Activated naive CD4-positive, alpha-beta T cell treated with anti-CD3 and anti-CD28 coated beads, Interleukin-2, amount 10 ng/mL, durations not matched to agents 7 days and 5 days (primary cell): Measurements from ENCODE around the gene CDH4.

Source experiments
- CTCF ChIA-PET: fragments of 350-600 bp; sonication (Branson Sonifier 250); formaldehyde crosslinking; loops from one replicate; lab custom pipeline; 2021; ENCODE audit warnings: antibody characterized with exemption; lab: Charles Lee
- DNase-seq: peaks from one replicate; pipeline ENCODE4 v3.0.0-alpha.2; 2020
- H3K27ac Mint-ChIP-seq: one replicate; pipeline ENCODE4 v1.8.0; 2021; ENCODE audit warnings: mild to moderate bottlenecking, moderate library complexity, mixed read lengths
- H3K27me3 Mint-ChIP-seq: one replicate; pipeline ENCODE4 v1.8.0; 2021; ENCODE audit warnings: mild to moderate bottlenecking, mixed read lengths
- H3K36me3 Mint-ChIP-seq: one replicate; pipeline ENCODE4 v1.8.0; 2021; ENCODE audit warnings: mixed read lengths
- H3K4me1 Mint-ChIP-seq: one replicate; pipeline ENCODE4 v1.8.0; 2021; ENCODE audit warnings: mixed read lengths
- H3K4me3 Mint-ChIP-seq: one replicate; pipeline ENCODE4 v1.8.0; 2021; ENCODE audit warnings: mild to moderate bottlenecking, moderate library complexity, mixed read lengths
- H3K9me3 Mint-ChIP-seq: one replicate; pipeline ENCODE4 v1.8.0; 2021; ENCODE audit warnings: mixed read lengths

CDH4 gene

GRCh38 chr20:61615806-61616205, 363.7 kb downstream of the CDH4 start:
- no peaks in the 10 kb centered on the region for H3K36me3 Mint-ChIP-seq
- DNase-seq, result no peak
- CTCF ChIA-PET, result no interaction called here
- H3K27me3 Mint-ChIP-seq, result no peaks in the 10 kb centered on the region
- H3K27ac Mint-ChIP-seq, result no peak overlapping the region
- no peaks in the 10 kb centered on the region for H3K4me1 Mint-ChIP-seq
- no peak overlapping the region for H3K4me3 Mint-ChIP-seq
- peaks cover 13% of the 10 kb centered on the region for H3K9me3 Mint-ChIP-seq

- no peak for DNase-seq
- Mint-ChIP-seq H3K9me3 (peaks cover 11% of the 10 kb centered on the region), H3K27ac (no peak overlapping the region), H3K27me3 (no peaks in the 10 kb centered on the region), H3K36me3 (no peaks in the 10 kb centered on the region), H3K4me3 (no peak overlapping the region), H3K4me1 (no peaks in the 10 kb centered on the region)
- CTCF ChIA-PET, result no interaction called here
These were observed 367.7 kb downstream of the CDH4 start for GRCh38 chr20:61619751-61620150.

DNA sequence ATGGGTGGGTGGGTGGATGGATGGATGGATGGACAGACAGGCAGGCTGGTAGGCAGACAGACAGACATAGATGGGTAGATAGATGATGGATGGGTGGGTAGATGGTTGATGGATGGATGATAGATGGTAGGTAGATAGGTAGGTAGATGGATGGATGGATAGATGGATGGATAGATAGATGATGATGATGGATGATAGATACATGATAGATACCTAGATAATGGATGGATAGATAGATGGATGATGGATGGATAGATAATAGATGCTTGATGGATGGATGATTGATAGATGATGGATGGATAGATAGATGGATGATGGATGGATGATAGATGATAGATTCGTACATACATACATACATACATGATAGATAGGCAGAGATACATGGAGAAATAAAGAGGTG, 368.1 kb downstream of the CDH4 start:
- peaks cover 11% of the 10 kb centered on the region for H3K9me3 Mint-ChIP-seq
- DNase-seq, result no peak
- H3K4me1 Mint-ChIP-seq, result no peaks in the 10 kb centered on the region
- no peaks in the 10 kb centered on the region for H3K36me3 Mint-ChIP-seq
- no peak overlapping the region for H3K27ac Mint-ChIP-seq
- H3K4me3 Mint-ChIP-seq, result no peak overlapping the region
- CTCF ChIA-PET, result no interaction called here
- H3K27me3 Mint-ChIP-seq, result no peaks in the 10 kb centered on the region

GRCh38 chr20:61621035-61621730, 369.1 kb downstream of the CDH4 start:
- Mint-ChIP-seq H3K27me3 (no peaks in the 10 kb centered on the region), H3K9me3 (peaks cover 6% of the 10 kb centered on the region), H3K4me3 (no peak overlapping the region), H3K4me1 (no peaks in the 10 kb centered on the region), H3K36me3 (no peaks in the 10 kb centered on the region), H3K27ac (no peak overlapping the region)
- CTCF ChIA-PET, result no interaction called here
- DNase-seq, result no peak

GRCh38 chr20:61621852-61622251, 369.8 kb downstream of the CDH4 start:
- Mint-ChIP-seq H3K4me3 (no peak overlapping the region), H3K4me1 (no peaks in the 10 kb centered on the region), H3K27me3 (no peaks in the 10 kb centered on the region), H3K9me3 (peaks cover 6% of the 10 kb centered on the region), H3K36me3 (no peaks in the 10 kb centered on the region), H3K27ac (no peak overlapping the region)
- DNase-seq, result no peak
- CTCF ChIA-PET, result no interaction called here

DNA sequence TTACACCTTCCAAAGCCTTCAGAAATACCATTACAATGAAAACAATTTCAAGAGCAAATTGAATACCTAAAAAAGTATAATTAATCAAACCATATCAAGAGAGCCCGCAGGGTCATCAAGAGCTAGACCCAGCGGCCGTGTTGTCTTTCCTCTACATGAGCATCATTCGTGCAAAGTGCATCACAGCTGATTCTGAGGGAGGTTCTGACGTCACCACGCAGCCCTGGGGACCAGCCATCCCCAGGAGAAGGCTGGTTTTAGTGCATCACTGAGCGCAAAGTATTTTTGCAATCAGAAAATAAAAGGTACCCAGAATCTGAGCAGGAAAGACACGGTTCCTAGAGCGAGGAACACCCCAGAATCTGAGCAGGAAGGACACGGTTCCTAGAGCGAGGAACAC, 371.4 kb downstream of the CDH4 start:
- CTCF ChIA-PET, result no interaction called here
- Mint-ChIP-seq H3K4me3 (no peak overlapping the region), H3K36me3 (no peaks in the 10 kb centered on the region), H3K27me3 (no peaks in the 10 kb centered on the region), H3K9me3 (peaks cover 2% of the 10 kb centered on the region), H3K4me1 (no peaks in the 10 kb centered on the region), H3K27ac (no peak overlapping the region)
- DNase-seq, result no peak

- no peak for DNase-seq
- Mint-ChIP-seq H3K4me1 (no peaks in the 10 kb centered on the region), H3K9me3 (no peaks in the 10 kb centered on the region), H3K36me3 (no peaks in the 10 kb centered on the region), H3K27ac (no peak overlapping the region), H3K27me3 (no peaks in the 10 kb centered on the region), H3K4me3 (no peak overlapping the region)
- CTCF ChIA-PET, result no interaction called here
These were observed 373.2 kb downstream of the CDH4 start for GRCh38 chr20:61625246-61625645.

DNA sequence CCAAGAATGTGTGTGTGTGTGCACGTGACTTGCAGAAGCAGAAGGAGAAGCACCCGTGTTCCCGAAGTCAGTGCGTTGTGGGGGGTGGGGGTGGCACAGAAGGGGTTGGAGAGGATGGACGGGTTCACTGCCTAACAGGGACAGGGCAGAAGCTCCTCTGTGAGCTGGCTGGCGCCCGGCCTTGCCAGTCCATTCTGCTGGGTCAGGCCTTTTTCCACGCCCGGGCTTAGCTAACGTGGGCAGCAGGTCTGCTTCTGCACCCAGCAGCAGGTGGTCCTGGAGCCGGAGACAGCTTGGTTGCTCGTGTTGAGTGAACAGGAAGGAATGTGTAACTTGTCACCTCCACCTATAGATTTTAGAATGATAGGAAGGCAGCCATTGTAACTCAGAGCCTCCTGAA, 374.4 kb downstream of the CDH4 start:
- H3K27me3 Mint-ChIP-seq, result no peaks in the 10 kb centered on the region
- DNase-seq, result no peak
- no peak overlapping the region for H3K4me3 Mint-ChIP-seq
- no peak overlapping the region for H3K27ac Mint-ChIP-seq
- no peaks in the 10 kb centered on the region for H3K4me1 Mint-ChIP-seq
- no peaks in the 10 kb centered on the region for H3K36me3 Mint-ChIP-seq
- H3K9me3 Mint-ChIP-seq, result no peaks in the 10 kb centered on the region
- CTCF ChIA-PET, result no interaction called here

DNA sequence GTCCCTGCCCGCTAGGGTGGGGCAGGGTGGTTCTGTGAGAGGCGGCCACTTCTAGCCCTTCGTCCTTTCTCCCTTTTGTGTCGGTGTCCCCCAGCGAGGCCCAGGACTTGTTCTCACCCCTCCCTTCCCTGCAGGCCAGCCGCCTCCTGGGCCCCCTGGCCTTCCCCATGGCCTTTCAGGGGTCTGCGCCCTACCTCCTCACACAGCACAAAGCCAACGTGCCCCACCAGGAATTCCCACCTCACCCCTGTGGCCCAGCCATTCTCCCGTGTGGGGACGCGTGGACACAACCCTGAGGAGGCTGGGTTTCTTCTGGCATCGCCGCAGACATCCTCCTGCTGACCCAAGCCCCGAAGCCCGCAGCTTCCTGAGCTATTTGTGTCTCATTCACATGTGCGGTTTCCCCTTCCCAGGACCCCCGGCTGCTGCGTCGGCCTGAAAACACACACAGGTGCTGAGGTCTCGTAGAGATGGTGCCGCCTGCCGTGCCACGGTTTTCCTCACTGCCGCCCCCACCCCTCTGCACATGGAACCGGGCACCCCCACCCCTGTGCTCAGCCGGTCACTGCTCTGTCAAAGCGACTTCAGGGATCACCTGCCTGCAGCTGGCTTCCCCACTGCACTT, 375.8 kb downstream of the CDH4 start:
- no peak overlapping the region for H3K27ac Mint-ChIP-seq
- no peak for DNase-seq
- no peaks in the 10 kb centered on the region for H3K36me3 Mint-ChIP-seq
- H3K9me3 Mint-ChIP-seq, result no peaks in the 10 kb centered on the region
- CTCF ChIA-PET, result no interaction called here
- no peaks in the 10 kb centered on the region for H3K27me3 Mint-ChIP-seq
- H3K4me3 Mint-ChIP-seq, result no peak overlapping the region
- no peaks in the 10 kb centered on the region for H3K4me1 Mint-ChIP-seq

DNA sequence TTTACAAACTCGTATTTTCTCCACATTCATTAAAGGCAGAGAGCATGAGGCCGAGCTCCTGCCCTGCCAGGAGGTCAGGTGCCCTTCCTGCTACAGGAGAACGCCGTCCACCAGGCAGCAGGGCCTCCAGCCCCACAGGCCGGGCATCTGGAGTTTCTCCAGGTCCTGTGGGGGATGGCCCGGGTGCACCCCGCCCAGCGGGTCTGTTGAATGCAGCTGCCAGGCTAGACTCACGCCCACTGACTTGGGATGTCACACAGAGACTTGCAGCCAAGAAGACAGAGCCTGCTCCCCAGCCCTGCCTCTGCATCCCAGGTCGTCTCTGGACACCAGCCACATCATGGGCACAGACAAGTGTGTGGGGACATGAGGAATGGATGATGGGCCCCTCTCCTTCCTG, 376.4 kb downstream of the CDH4 start:
- Mint-ChIP-seq H3K27me3 (no peaks in the 10 kb centered on the region), H3K4me3 (no peak overlapping the region), H3K27ac (no peak overlapping the region), H3K4me1 (no peaks in the 10 kb centered on the region), H3K9me3 (no peaks in the 10 kb centered on the region), H3K36me3 (no peaks in the 10 kb centered on the region)
- DNase-seq, result no peak
- CTCF ChIA-PET, result no interaction called here

DNA sequence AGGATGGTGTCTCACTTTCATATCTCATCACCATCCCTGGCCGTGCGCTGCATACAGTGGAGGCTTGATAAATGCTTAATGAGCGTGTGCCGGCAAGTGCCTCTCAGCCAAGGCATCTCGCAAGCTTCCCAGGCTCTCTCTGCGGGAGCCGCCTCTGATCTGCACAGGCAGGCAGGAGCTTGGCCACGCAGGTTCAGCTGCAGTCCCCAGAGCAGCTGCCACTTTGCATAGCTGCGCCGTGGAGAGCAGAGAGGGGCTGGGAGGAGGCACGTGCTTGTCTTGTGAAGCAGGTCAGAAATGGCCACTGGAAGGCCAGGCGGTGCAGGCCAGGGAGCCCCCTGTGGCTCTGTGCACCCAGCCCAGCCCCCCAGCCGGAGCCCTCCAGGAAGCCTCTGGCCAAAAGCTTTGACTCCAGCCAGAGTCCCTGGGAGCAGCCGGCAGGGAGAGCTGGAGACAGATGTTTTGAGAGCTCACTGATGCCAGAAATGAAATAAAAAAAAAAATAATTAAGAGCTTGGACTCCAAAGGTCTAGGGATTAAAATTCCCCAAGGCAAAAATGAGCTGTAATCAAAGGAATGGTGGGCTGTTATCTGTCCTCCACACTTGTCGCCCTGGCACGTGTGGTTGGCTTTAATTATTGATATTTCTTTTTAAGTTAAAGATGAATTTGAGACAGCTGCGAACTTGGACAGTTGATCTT, 377.0 kb downstream of the CDH4 start:
- H3K4me3 Mint-ChIP-seq, result no peak overlapping the region
- H3K9me3 Mint-ChIP-seq, result no peaks in the 10 kb centered on the region
- CTCF ChIA-PET, result no interaction called here
- H3K36me3 Mint-ChIP-seq, result no peaks in the 10 kb centered on the region
- no peak for DNase-seq
- no peaks in the 10 kb centered on the region for H3K4me1 Mint-ChIP-seq
- no peaks in the 10 kb centered on the region for H3K27me3 Mint-ChIP-seq
- no peak overlapping the region for H3K27ac Mint-ChIP-seq

- Mint-ChIP-seq H3K36me3 (no peaks in the 10 kb centered on the region), H3K27ac (no peak overlapping the region), H3K4me3 (no peak overlapping the region), H3K9me3 (no peaks in the 10 kb centered on the region), H3K27me3 (no peaks in the 10 kb centered on the region), H3K4me1 (no peaks in the 10 kb centered on the region)
- DNase-seq, result no peak
- CTCF ChIA-PET, result no interaction called here
These were observed 377.7 kb downstream of the CDH4 start for GRCh38 chr20:61629602-61630390.

DNA sequence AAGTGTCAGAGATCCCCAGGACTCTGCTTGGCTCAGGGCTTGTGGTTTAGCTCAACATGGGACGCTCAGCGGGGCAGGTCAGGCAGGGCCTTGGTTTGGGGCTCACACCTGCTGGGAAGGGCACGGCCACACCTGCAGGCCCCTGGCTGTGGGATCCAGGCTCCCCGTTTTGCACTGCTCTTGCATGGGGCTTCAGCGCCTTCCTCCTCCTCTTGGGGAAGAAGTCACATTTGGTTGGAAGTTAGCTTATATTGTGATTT, 378.3 kb downstream of the CDH4 start:
- Mint-ChIP-seq H3K9me3 (no peaks in the 10 kb centered on the region), H3K27me3 (no peaks in the 10 kb centered on the region), H3K27ac (no peak overlapping the region), H3K36me3 (no peaks in the 10 kb centered on the region), H3K4me3 (no peak overlapping the region), H3K4me1 (no peaks in the 10 kb centered on the region)
- CTCF ChIA-PET, result no interaction called here
- DNase-seq, result no peak

DNA sequence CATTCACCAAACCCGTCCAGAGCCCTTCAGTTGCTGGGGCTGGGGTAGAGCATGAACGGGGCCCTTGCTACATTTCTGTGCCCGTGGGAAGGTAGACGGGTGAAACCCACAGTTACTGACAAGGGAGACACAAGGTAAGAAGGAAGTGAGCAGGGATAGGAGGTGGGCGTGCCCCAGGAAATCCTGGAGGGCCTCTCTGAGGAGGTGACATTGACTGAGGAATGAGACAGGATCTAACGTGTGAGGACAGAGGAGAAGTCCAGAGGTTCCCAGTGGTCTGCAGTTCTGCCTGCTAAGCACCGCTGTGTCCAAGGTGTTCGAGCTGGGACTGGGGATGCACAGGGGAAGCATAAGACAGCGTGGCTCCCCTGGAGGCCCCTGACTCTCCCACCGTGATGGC, 378.8 kb downstream of the CDH4 start:
- CTCF ChIA-PET, result no interaction called here
- H3K27me3 Mint-ChIP-seq, result no peaks in the 10 kb centered on the region
- no peaks in the 10 kb centered on the region for H3K9me3 Mint-ChIP-seq
- H3K4me3 Mint-ChIP-seq, result no peak overlapping the region
- H3K27ac Mint-ChIP-seq, result no peak overlapping the region
- no peaks in the 10 kb centered on the region for H3K36me3 Mint-ChIP-seq
- DNase-seq, result no peak
- H3K4me1 Mint-ChIP-seq, result no peaks in the 10 kb centered on the region

- no peak for DNase-seq
- Mint-ChIP-seq H3K27me3 (no peaks in the 10 kb centered on the region), H3K4me3 (no peak overlapping the region), H3K4me1 (no peaks in the 10 kb centered on the region), H3K9me3 (no peaks in the 10 kb centered on the region), H3K36me3 (no peaks in the 10 kb centered on the region), H3K27ac (no peak overlapping the region)
- CTCF ChIA-PET, result no interaction called here
These were observed 379.7 kb downstream of the CDH4 start for GRCh38 chr20:61631751-61632150.
